B cell (primary cell): ENCODE data around the gene YARS2. TPM values are rescaled to one million over a fixed set of nuclear protein-coding genes. Genes with fewer than 3 reads are reported as not detected.

Experiments used
- ATAC-seq: fragments of 200-7000 bp; cut with Tn5 transposase; one replicate; pipeline ENCODE4 v1.10.0; 2021; ENCODE audit warnings: low read depth, mild to moderate bottlenecking, moderate number of reproducible peaks, moderate library complexity
- CTCF ChIA-PET: fragments of 350-600 bp; sonication (Branson Sonifier 250); formaldehyde crosslinking; loops from one replicate; lab custom pipeline; 2021; ENCODE audit warnings: antibody characterized with exemption, inconsistent platforms; lab: Charles Lee
- POLR2A ChIA-PET: fragments of 350-600 bp; sonication (Branson Sonifier 250); formaldehyde crosslinking; loops from one replicate; lab custom pipeline; 2021; ENCODE audit warnings: antibody characterized with exemption; lab: Charles Lee
- DNase-seq: peaks from one replicate; pipeline ENCODE4 v3.0.0; 2013
- H2AFZ ChIP-seq: 2 replicates; pipeline ENCODE4 v1.6.1; 2012; ENCODE audit warnings: mild to moderate bottlenecking, low read depth, low read length; ENCODE audit not compliant: insufficient read depth, poor library complexity, severe bottlenecking
- H3K27ac ChIP-seq, 2 donors: 1 replicate in 1 of 2; 2 replicates in 1 of 2; pipeline ENCODE4 v1.5.1; 2012 to 2013; ENCODE audit warnings: low read length in 2 of 2, mild to moderate bottlenecking in 2 of 2, moderate library complexity in 1 of 2
- H3K27me3 ChIP-seq, 4 experiments: fragments of 200-600 bp in 1 of 4; sonication (generic) in 1 of 4; replicated peaks in 1 of 4; 1 replicate in 2 of 4; 2 replicates in 2 of 4; pipeline versions ENCODE4 v1.6.1 to v1.7.0; 2013 to 2016; ENCODE audit warnings: low read length in 3 of 4, mild to moderate bottlenecking in 2 of 4, mixed read lengths in 1 of 4, moderate library complexity in 1 of 4; ENCODE audit not compliant: insufficient read depth in 4 of 4, control insufficient read depth in 3 of 4; ENCODE audit errors: control extremely low read depth in 1 of 4
- H3K36me3 ChIP-seq, 2 experiments: replicated peaks in 1 of 2; 1 replicate in 1 of 2; 2 replicates in 1 of 2; pipeline versions ENCODE4 v1.6.1 to v1.7.1; 2013; ENCODE audit warnings: low read length in 1 of 2; ENCODE audit not compliant: insufficient read depth in 2 of 2, control insufficient read depth in 1 of 2; ENCODE audit errors: control extremely low read depth in 1 of 2, extremely low read depth in 1 of 2
- H3K4me1 ChIP-seq, 2 donors: fragments of 200-600 bp in 1 of 2; sonication (generic) in 1 of 2; 1 replicate in 1 of 2; 2 replicates in 1 of 2; pipeline versions ENCODE4 v1.5.1 to v1.6.1; 2013 to 2017; ENCODE audit warnings: low read length in 2 of 2; ENCODE audit not compliant: control insufficient read depth in 2 of 2, insufficient read depth in 2 of 2
- H3K4me2 ChIP-seq: replicated peaks from 2 replicates; pipeline ENCODE3; 2012; ENCODE audit warnings: mild to moderate bottlenecking, low read depth, low read length; ENCODE audit not compliant: poor library complexity, severe bottlenecking
- H3K4me3 ChIP-seq, 5 experiments: fragments of 200-600 bp in 1 of 5; sonication (generic) in 1 of 5; 1 replicate in 3 of 5; 2 replicates in 2 of 5; pipeline versions ENCODE4 v1.5.1 to v1.7.0; 2011 to 2016; ENCODE audit warnings: low read length in 4 of 5, mild to moderate bottlenecking in 4 of 5, low read depth in 2 of 5, control low read depth in 1 of 5, moderate library complexity in 1 of 5; ENCODE audit not compliant: insufficient read depth in 1 of 5; ENCODE audit errors: control extremely low read depth in 1 of 5, extremely low read depth in 1 of 5
- H3K79me2 ChIP-seq: fragments of 200-600 bp; sonication (generic); one replicate; pipeline ENCODE4 v1.6.0; 2016; ENCODE audit warnings: low read length; ENCODE audit not compliant: control insufficient read depth, insufficient read depth
- H3K9ac ChIP-seq: fragments of 200-600 bp; sonication (generic); 2 replicates; pipeline ENCODE4 v1.6.1; 2017; ENCODE audit warnings: mild to moderate bottlenecking, low read length, moderate library complexity
- H3K9me3 ChIP-seq, 3 donors: one replicate each; pipeline versions ENCODE4 v1.6.1 to v1.7.1; 2013; ENCODE audit warnings: low read length in 2 of 3; ENCODE audit not compliant: control insufficient read depth in 2 of 3, insufficient read depth in 1 of 3; ENCODE audit errors: control extremely low read depth in 1 of 3
- H4K20me1 ChIP-seq: 2 replicates; pipeline ENCODE4 v1.6.0; 2012; ENCODE audit warnings: mild to moderate bottlenecking, low read length; ENCODE audit not compliant: insufficient read depth, control insufficient read depth, poor library complexity, severe bottlenecking
- H3K27ac Mint-ChIP-seq: one replicate; pipeline ENCODE4 v1.8.0; 2021; ENCODE audit warnings: mixed read lengths
- H3K27me3 Mint-ChIP-seq: one replicate; pipeline ENCODE4 v1.8.0; 2021; ENCODE audit warnings: mixed read lengths
- H3K4me1 Mint-ChIP-seq: one replicate; pipeline ENCODE4 v1.8.0; 2021; ENCODE audit warnings: mixed read lengths
- H3K4me3 Mint-ChIP-seq: one replicate; pipeline ENCODE4 v1.8.0; 2021; ENCODE audit warnings: mixed read lengths
- H3K9me3 Mint-ChIP-seq: one replicate; pipeline ENCODE4 v1.8.0; 2022; ENCODE audit warnings: mixed read lengths; ENCODE audit not compliant: insufficient read depth
- CTCF ChIP-seq: fragments of 200-600 bp; IDR thresholded peaks from one replicate; pipeline ENCODE4 v1.8.0; 2022; ENCODE audit warnings: antibody characterized with exemption, mild to moderate bottlenecking
- EZH2 ChIP-seq: IDR thresholded peaks from 2 replicates; pipeline ENCODE4 v1.6.1; 2012; ENCODE audit warnings: borderline replicate concordance, low read depth, mild to moderate bottlenecking, moderate library complexity, low read length; ENCODE audit not compliant: insufficient read depth, poor library complexity, severe bottlenecking
- WGBS: methylation state at CpG from one replicate; pipeline ENCODE4 v1.1.5; 2013; ENCODE audit warnings: missing lambda C conversion rate; ENCODE audit not compliant: insufficient coverage; 5-methylcytosine and 5-hydroxymethylcytosine counted together
- intact Hi-C: fragments of 100-400 bp; cut with micrococcal nuclease; formaldehyde crosslinking; loops from one replicate; pipeline ENCODE4 v1.10.0; 2022
- polyA plus RNA-seq: library from polyadenylated mRNA; depleted of rRNA; stranded (reverse); fragments of >200 nt; gene quantifications from 2 replicates; pipeline ENCODE4 v1.2.3, GENCODE V29; 2012
- total RNA-seq, 2 donors: library from RNA; stranded (reverse); fragments of 120-200 nt in 1 of 2; gene quantifications; 1 replicate in 1 of 2; 2 replicates in 1 of 2; pipeline versions ENCODE4 v1.2.3 to v1.2.4, GENCODE V29; 2013 to 2022

YARS2 gene
- total and polyA plus RNA-seq, 2 donors (not counting 1 experiment from before 2014, with no cell fraction given) = 14.6 to 18.8 TPM

GRCh38 chr12:32737715-32738114, 18.0 kb downstream of the YARS2 start:
- no peaks in the 10 kb centered on the region for H4K20me1 ChIP-seq
- no peak overlapping the region for H3K4me3 Mint-ChIP-seq
- H3K27me3 Mint-ChIP-seq = no peaks in the 10 kb centered on the region
- H3K4me3 ChIP-seq = no peak overlapping the region
- intact Hi-C loops = no loop called here
- H3K36me3 ChIP-seq = peaks cover 2 to 44% of the 10 kb centered on the region in 2 experiments
- H3K27ac ChIP-seq = no peak overlapping the region
- no peak overlapping the region for H3K27ac Mint-ChIP-seq
- ATAC-seq = no peak
- H3K4me2 ChIP-seq = no peak overlapping the region
- ChIA-PET CTCF (no interaction called here), POLR2A (no interaction called here)
- H3K79me2 ChIP-seq = peaks cover 3% of the 10 kb centered on the region
- H3K4me1 Mint-ChIP-seq = no peaks in the 10 kb centered on the region
- H3K4me1 ChIP-seq = no peaks in the 10 kb centered on the region
- H3K9ac ChIP-seq = no peak overlapping the region
- TF ChIP-seq CTCF = no peak
- TF ChIP-seq EZH2 = no peak
- H2AFZ ChIP-seq = no peak overlapping the region
- no peaks in the 10 kb centered on the region for H3K9me3 ChIP-seq
- DNase-seq = no peak
- H3K9me3 Mint-ChIP-seq = no peaks in the 10 kb centered on the region
- no peaks in the 10 kb centered on the region for H3K27me3 ChIP-seq
- no CpG with 5 or more reads among the region's 2 CpGs for WGBS

DNA sequence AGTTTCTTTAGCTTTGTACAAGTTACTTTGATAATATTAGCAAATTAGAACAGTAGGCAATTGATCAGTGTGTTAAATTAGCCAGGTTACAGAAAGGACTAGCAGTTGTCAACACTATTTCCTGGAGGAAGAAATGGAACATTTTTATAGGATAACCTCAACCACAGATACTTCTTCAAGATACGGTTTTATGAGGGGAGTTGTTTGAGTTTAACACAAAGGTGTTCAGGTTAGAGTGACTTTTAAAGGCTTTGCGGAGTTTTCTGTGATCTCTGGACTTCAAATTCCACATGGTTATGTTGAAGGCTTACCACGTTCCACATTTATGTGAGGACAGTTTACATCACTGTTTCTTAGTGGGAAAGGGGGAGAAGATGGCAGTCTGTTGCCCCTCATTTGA, 19.3 kb downstream of the YARS2 start:
- Mint-ChIP-seq H3K4me3 (no peak overlapping the region), H3K27me3 (no peaks in the 10 kb centered on the region), H3K27ac (no peak overlapping the region), H3K4me1 (no peaks in the 10 kb centered on the region), H3K9me3 (no peaks in the 10 kb centered on the region)
- WGBS = 100% methylated on average over 1 of the region's 3 CpGs
- Histone ChIP-seq H3K36me3 (peaks cover 1 to 44% of the 10 kb centered on the region in 2 experiments), H3K4me2 (no peak overlapping the region), H3K4me3 (no peak overlapping the region), H3K27ac (no peak overlapping the region), H3K27me3 (no peaks in the 10 kb centered on the region), H4K20me1 (no peaks in the 10 kb centered on the region), H3K9ac (no peak overlapping the region), H3K4me1 (no peaks in the 10 kb centered on the region), H3K9me3 (no peaks in the 10 kb centered on the region), H2AFZ (no peak overlapping the region), H3K79me2 (peaks cover 3% of the 10 kb centered on the region)
- DNase-seq (no peak), ATAC-seq (no peak)
- CTCF ChIA-PET = interaction anchor here (1.1 to 1.3 kb wide), 2 partner anchors 18 to 1083 kb away, joined by 3 to 5 read pairs; no protein-coding TSS in a partner anchor
- intact Hi-C loops = no loop called here
- POLR2A ChIA-PET = no interaction called here
- TF ChIP-seq CTCF (no peak), EZH2 (no peak)
